ENCODE results near the gene RPS6KB1. TPM values are rescaled to one million over a fixed set of nuclear protein-coding genes. Genes with fewer than 3 reads are reported as not detected.

RPS6KB1 gene
- total and polyA plus RNA-seq, 3 experiments from 2014 or later = 24.4 to 52.3 (median 44.5) TPM

DNA sequence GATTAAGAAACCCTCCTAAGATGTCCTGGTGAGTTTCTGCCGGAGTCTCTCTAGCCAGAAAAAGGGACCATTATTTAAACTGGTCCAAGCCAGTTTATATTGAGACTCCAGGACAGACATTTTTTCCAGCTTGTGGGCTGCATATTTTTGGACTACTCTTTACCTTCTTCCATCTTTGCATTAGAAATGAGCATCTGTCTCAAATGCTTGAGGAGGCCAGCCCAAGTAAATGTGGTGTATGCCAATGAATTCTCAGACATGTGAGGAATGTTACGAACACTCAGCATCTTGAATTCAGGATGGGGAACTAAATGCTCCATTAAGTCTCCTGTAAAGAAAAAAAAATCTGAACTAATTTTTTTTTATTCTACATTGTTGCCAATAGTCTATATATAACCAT, 18.5 kb upstream of the RPS6KB1 start:
- DNase-seq = no peak
- Histone ChIP-seq H3K4me1 (ENCODE audit: insufficient read depth, low read length) (no peaks in the 10 kb centered on the region), H3K9me3 (ENCODE audit: low read length) (no peaks in the 10 kb centered on the region), H3K27ac (ENCODE audit: low read depth, low read length) (no peak overlapping the region), H3K4me3 (ENCODE audit: low read length) (no peak overlapping the region), H3K27me3 (ENCODE audit: insufficient read depth, low read length, poor library complexity, severe bottlenecking) (no peaks in the 10 kb centered on the region), H3K36me3 (ENCODE audit: insufficient read depth, low read length) (peaks cover 12% of the 10 kb centered on the region)
- CTCF ChIA-PET = no interaction called here
- Mint-ChIP-seq H3K9me3 (no peaks in the 10 kb centered on the region), H3K4me1 (peaks cover 0 to 3% (median 0%) of the 10 kb centered on the region in 3 donors), H3K27me3 (no peaks in the 10 kb centered on the region), H3K4me3 (no peak overlapping the region), H3K36me3 (peaks cover 0 to 66% (median 14%) of the 10 kb centered on the region in 3 donors), H3K27ac (peak overlapping the region in 1 of 8 donors; percentile 52)
- POLR2A ChIA-PET = no interaction called here

DNA sequence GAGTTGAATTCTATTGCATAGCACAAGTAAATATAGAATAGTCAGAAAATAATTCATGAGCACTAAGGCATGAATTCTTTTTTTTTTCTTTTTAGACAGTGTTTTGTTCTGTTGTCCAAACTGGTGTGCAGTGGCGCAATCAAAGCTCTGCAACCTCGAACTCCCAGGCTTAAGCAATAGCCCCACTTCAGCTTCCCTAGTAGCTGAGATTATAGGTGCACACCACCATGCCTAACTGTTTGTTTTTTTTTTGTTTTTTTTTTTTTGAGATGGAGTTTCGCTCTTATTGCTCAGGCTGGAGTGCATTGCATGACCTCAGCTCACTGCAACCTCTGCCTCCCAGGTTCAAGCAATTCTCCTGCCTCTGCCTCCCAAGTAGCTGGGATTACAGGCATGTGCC, 16.8 kb upstream of the RPS6KB1 start:
- POLR2A ChIA-PET = interaction anchor here (1.0 kb wide), 1 partner anchor 17 kb away, joined by 3 read pairs; the partner anchor contains the start of genes RPS6KB1 and TUBD1
- peaks cover 5 to 66% (median 18%) of the 10 kb centered on the region in 3 donors for H3K36me3 Mint-ChIP-seq
- H3K27me3 Mint-ChIP-seq = no peaks in the 10 kb centered on the region
- no peak overlapping the region for H3K27ac Mint-ChIP-seq
- H3K4me1 Mint-ChIP-seq = peaks cover 0 to 3% (median 0%) of the 10 kb centered on the region in 3 donors
- H3K36me3 ChIP-seq (ENCODE audit: insufficient read depth, low read length) = peaks cover 15% of the 10 kb centered on the region
- no peak overlapping the region for H3K27ac ChIP-seq (ENCODE audit: low read depth, low read length)
- H3K4me1 ChIP-seq (ENCODE audit: insufficient read depth, low read length) = no peaks in the 10 kb centered on the region
- H3K9me3 ChIP-seq (ENCODE audit: low read length) = no peaks in the 10 kb centered on the region
- no peak overlapping the region for H3K4me3 Mint-ChIP-seq
- DNase-seq = no peak
- H3K27me3 ChIP-seq (ENCODE audit: insufficient read depth, low read length, poor library complexity, severe bottlenecking) = no peaks in the 10 kb centered on the region
- H3K9me3 Mint-ChIP-seq = no peaks in the 10 kb centered on the region
- no peak overlapping the region for H3K4me3 ChIP-seq (ENCODE audit: low read length)
- CTCF ChIA-PET = interaction anchor here (0.7 kb wide), 1 partner anchor 17 kb away, joined by 3 read pairs; no protein-coding TSS in a partner anchor

DNA sequence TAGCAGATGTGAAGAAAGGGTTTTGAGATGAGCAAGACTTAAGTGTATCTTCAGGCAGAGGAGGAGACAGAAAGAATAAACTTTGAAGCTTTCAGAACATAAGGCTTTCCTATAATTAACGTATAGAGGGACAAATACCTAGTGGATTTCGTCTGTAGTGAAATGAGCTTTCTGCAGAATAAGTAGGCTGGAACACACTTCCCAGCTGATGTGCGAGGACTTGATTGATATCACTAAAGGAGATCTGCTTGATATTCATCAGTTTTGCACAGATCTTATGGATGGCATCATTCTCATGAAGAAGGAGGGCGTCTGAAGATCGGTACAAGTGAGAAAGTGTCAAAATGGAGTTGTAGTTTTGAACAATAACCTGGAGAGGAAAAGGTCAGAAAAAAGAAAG, 15.0 kb upstream of the RPS6KB1 start:
- H3K36me3 Mint-ChIP-seq = peaks cover 6 to 71% (median 16%) of the 10 kb centered on the region in 3 donors
- POLR2A ChIA-PET = interaction anchor here (0.7 kb wide), 1 partner anchor 125 kb away, joined by 5 read pairs; no protein-coding TSS in a partner anchor
- no peak for DNase-seq
- Histone ChIP-seq H3K27me3 (ENCODE audit: insufficient read depth, low read length, poor library complexity, severe bottlenecking) (no peaks in the 10 kb centered on the region), H3K27ac (ENCODE audit: low read depth, low read length) (no peak overlapping the region), H3K36me3 (ENCODE audit: insufficient read depth, low read length) (peaks cover 15% of the 10 kb centered on the region), H3K9me3 (ENCODE audit: low read length) (no peaks in the 10 kb centered on the region), H3K4me1 (ENCODE audit: insufficient read depth, low read length) (no peaks in the 10 kb centered on the region), H3K4me3 (ENCODE audit: low read length) (no peak overlapping the region)
- CTCF ChIA-PET = interaction anchor here (1.2 kb wide), 1 partner anchor 52 kb away, joined by 3 read pairs; no protein-coding TSS in a partner anchor
- H3K4me1 Mint-ChIP-seq = peaks cover 0 to 3% (median 0%) of the 10 kb centered on the region in 3 donors
- no peaks in the 10 kb centered on the region for H3K27me3 Mint-ChIP-seq
- no peak overlapping the region for H3K4me3 Mint-ChIP-seq
- no peaks in the 10 kb centered on the region for H3K9me3 Mint-ChIP-seq
- peak overlapping the region in 2 of 8 donors; percentile 78 to 80 for H3K27ac Mint-ChIP-seq

DNA sequence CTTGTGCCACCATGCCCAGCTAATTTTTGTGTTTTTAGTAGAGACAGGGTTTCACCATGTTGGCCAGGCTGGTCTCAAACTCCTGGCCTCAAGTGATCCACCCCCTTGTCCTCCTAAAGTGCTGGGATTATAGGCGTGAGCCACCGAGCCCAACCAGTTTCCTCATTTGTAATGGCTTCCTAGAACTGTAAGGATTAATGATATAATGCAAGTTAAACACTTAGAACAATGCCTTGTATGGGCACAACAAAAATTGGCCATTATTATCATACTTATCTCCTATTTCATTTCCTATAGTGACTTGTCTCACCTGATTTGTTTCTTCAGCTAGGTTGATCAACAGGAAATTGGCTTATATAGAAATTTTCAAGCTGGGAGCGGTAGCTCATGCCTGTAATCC, 14.3 kb upstream of the RPS6KB1 start:
- DNase-seq = no peak
- H3K4me1 Mint-ChIP-seq = peaks cover 0 to 3% (median 0%) of the 10 kb centered on the region in 3 donors
- H3K4me1 ChIP-seq (ENCODE audit: insufficient read depth, low read length) = no peaks in the 10 kb centered on the region
- no peak overlapping the region for H3K27ac ChIP-seq (ENCODE audit: low read depth, low read length)
- CTCF ChIA-PET = interaction anchor here (1.2 kb wide), 1 partner anchor 53 kb away, joined by 3 read pairs; no protein-coding TSS in a partner anchor
- peaks cover 15% of the 10 kb centered on the region for H3K36me3 ChIP-seq (ENCODE audit: insufficient read depth, low read length)
- POLR2A ChIA-PET = no interaction called here
- no peaks in the 10 kb centered on the region for H3K9me3 ChIP-seq (ENCODE audit: low read length)
- H3K27me3 ChIP-seq (ENCODE audit: insufficient read depth, low read length, poor library complexity, severe bottlenecking) = no peaks in the 10 kb centered on the region
- peaks cover 6 to 71% (median 16%) of the 10 kb centered on the region in 3 donors for H3K36me3 Mint-ChIP-seq
- no peaks in the 10 kb centered on the region for H3K9me3 Mint-ChIP-seq
- peak overlapping the region in 1 of 8 donors; percentile 17 for H3K27ac Mint-ChIP-seq
- no peak overlapping the region for H3K4me3 ChIP-seq (ENCODE audit: low read length)
- no peaks in the 10 kb centered on the region for H3K27me3 Mint-ChIP-seq
- no peak overlapping the region for H3K4me3 Mint-ChIP-seq

DNA sequence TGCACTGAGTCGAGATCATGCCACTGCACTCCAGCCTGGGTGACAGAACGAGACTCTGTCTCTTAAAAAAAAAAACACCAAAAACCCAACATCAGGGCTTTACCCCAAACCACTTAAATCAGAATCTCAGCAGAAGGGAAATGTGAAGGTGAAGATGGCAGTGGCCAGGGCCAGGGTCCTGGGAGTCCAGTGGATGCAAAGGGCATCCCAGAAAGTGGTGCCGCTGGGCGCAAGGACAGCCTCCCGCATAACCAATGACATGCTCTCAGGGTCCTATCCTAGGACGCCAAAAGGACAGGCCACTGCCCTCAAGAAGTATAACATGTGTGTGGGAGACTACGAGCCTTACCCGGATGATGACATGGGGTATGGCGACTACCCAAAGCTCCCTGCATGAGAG, 8.1 kb upstream of the RPS6KB1 start:
- POLR2A ChIA-PET = no interaction called here
- H3K9me3 ChIP-seq (ENCODE audit: low read length) = no peaks in the 10 kb centered on the region

DNA sequence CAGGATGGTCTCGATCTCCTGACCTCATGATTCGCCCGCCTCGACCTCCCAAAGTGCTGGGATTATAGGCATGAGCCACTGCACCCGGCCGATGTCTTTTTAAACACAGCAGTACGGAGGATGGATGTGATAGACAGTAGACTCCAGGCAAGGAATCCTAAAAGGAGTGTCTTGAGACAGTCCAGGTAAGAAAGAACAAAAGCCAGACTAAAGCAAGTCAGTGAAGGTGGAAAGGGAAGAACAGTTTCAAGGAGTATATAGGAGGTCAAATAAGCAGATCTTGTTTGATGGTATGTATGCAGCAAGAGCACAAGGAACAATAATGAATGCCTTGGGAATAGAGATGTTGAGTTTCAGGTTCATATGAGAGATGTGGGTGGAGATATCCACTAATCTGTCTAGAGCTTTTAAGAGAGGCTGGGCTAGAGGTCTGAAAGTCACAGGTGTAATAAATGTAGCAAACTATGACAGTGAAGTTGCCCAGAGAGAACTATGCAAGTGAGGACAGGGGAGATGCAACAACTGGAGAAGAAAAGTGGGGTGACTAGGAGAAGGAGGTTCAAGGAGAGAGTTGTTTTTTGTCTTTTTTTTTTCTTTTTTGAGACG, 4.7 kb upstream of the RPS6KB1 start:
- ChIA-PET POLR2A (no interaction called here), CTCF (interaction anchor here (0.8 to 1.8 kb wide), 2 partner anchors 27 to 134 kb away, joined by 4 read pairs; no protein-coding TSS in a partner anchor)
- no peak for DNase-seq
- H3K36me3 ChIP-seq (ENCODE audit: insufficient read depth, low read length) = peaks cover 15% of the 10 kb centered on the region
- Mint-ChIP-seq H3K36me3 (peaks cover 0 to 62% (median 13%) of the 10 kb centered on the region in 3 donors), H3K9me3 (no peaks in the 10 kb centered on the region), H3K27ac (peak overlapping the region in 6 of 8 donors; percentile 6 to 72 (median 16)), H3K27me3 (no peaks in the 10 kb centered on the region), H3K4me1 (peaks cover 34 to 60% (median 38%) of the 10 kb centered on the region in 3 donors), H3K4me3 (peak overlapping the region in 2 of 7 donors; percentile 72 to 79)
- no peak overlapping the region for H3K4me3 ChIP-seq (ENCODE audit: low read length)
- H3K9me3 ChIP-seq (ENCODE audit: low read length) = no peaks in the 10 kb centered on the region
- H3K27ac ChIP-seq (ENCODE audit: low read depth, low read length) = no peak overlapping the region
- H3K4me1 ChIP-seq (ENCODE audit: insufficient read depth, low read length) = peaks cover 13% of the 10 kb centered on the region
- H3K27me3 ChIP-seq (ENCODE audit: insufficient read depth, low read length, poor library complexity, severe bottlenecking) = no peaks in the 10 kb centered on the region

More for the DNA sequence above, 8.1 kb upstream of the RPS6KB1 start:
- Histone ChIP-seq H3K36me3 (ENCODE audit: insufficient read depth, low read length) (peaks cover 19% of the 10 kb centered on the region), H3K27me3 (ENCODE audit: insufficient read depth, low read length, poor library complexity, severe bottlenecking) (no peaks in the 10 kb centered on the region), H3K27ac (ENCODE audit: low read depth, low read length) (no peak overlapping the region), H3K4me3 (ENCODE audit: low read length) (no peak overlapping the region), H3K4me1 (ENCODE audit: insufficient read depth, low read length) (no peaks in the 10 kb centered on the region)
- Mint-ChIP-seq H3K9me3 (no peaks in the 10 kb centered on the region), H3K4me3 (no peak overlapping the region), H3K36me3 (peaks cover 6 to 67% (median 13%) of the 10 kb centered on the region in 3 donors), H3K27me3 (no peaks in the 10 kb centered on the region), H3K27ac (peak overlapping the region in 1 of 8 donors; percentile 54), H3K4me1 (peaks cover 12 to 27% (median 14%) of the 10 kb centered on the region in 3 donors)
- CTCF ChIA-PET = no interaction called here
- no peak for DNase-seq

DNA sequence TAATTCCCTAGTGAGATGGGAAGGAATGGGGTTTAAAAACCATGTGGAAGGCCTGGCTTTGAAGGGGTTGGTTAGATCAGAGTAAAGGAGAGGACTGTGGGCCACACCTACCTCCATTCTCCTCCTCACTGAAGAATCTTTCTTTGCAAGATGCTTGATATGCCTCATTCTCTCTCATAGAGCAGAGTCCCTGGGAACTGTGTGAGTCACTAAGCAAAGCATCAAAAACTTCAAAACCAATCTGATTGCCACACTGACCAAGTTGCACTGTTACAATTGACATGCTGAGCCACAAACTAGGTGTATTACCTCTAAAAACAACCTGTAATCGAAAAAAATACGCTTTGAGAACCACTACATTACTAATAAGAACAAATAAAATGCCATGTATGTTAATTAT, 2.2 kb upstream of the RPS6KB1 start:
- no peak for DNase-seq
- no peaks in the 10 kb centered on the region for H3K27me3 ChIP-seq (ENCODE audit: insufficient read depth, low read length, poor library complexity, severe bottlenecking)
- H3K36me3 ChIP-seq (ENCODE audit: insufficient read depth, low read length) = peaks cover 4% of the 10 kb centered on the region
- no peaks in the 10 kb centered on the region for H3K9me3 ChIP-seq (ENCODE audit: low read length)
- Mint-ChIP-seq H3K27ac (peak overlapping the region in 7 of 8 donors; percentile 4 to 97 (median 43)), H3K4me3 (peak overlapping the region; percentile 14 to 87 (median 40)), H3K9me3 (no peaks in the 10 kb centered on the region), H3K36me3 (peaks cover 0 to 55% (median 10%) of the 10 kb centered on the region in 3 donors), H3K27me3 (peaks cover 0 to 1% of the 10 kb centered on the region in 2 donors), H3K4me1 (peaks cover 44 to 76% (median 57%) of the 10 kb centered on the region in 3 donors)
- ChIA-PET CTCF (interaction anchor here (0.9 to 1.2 kb wide), 2 partner anchors 23 to 137 kb away, joined by 3 read pairs; no protein-coding TSS in a partner anchor), POLR2A (no interaction called here)
- H3K4me3 ChIP-seq (ENCODE audit: low read length) = no peak overlapping the region
- peaks cover 24% of the 10 kb centered on the region for H3K4me1 ChIP-seq (ENCODE audit: insufficient read depth, low read length)
- no peak overlapping the region for H3K27ac ChIP-seq (ENCODE audit: low read depth, low read length)

All from CD8-positive, alpha-beta memory T cell (primary cell).